Ectodermal cell (in vitro differentiated cells): Measurements from ENCODE around the gene SLC25A18.
A peak's percentile ranks its signal among the peaks of the same experiment; 100 is the strongest.

Experiments
- H3K27ac ChIP-seq: 2 replicates; pipeline ENCODE4 v1.7.0; 2013; ENCODE audit warnings: mild to moderate bottlenecking, low read depth, low read length; ENCODE audit not compliant: insufficient read depth, poor library complexity, severe bottlenecking
- H3K27me3 ChIP-seq: 2 replicates; pipeline ENCODE4 v1.7.0; 2013; ENCODE audit warnings: mild to moderate bottlenecking, low read length; ENCODE audit not compliant: insufficient read depth, control insufficient read depth, poor library complexity, severe bottlenecking
- H3K36me3 ChIP-seq: one replicate; pipeline ENCODE4 v1.7.0; 2013; ENCODE audit warnings: low read length; ENCODE audit not compliant: control insufficient read depth, insufficient read depth
- H3K4me1 ChIP-seq: one replicate; pipeline ENCODE4 v1.7.0; 2013; ENCODE audit warnings: low read length; ENCODE audit not compliant: control insufficient read depth, insufficient read depth
- H3K4me3 ChIP-seq: 2 replicates; pipeline ENCODE4 v1.7.0; 2013; ENCODE audit warnings: low read depth, low read length, control low read depth; ENCODE audit not compliant: insufficient read depth
- H3K9me3 ChIP-seq: 2 replicates; pipeline ENCODE4 v1.7.0; 2013; ENCODE audit warnings: mild to moderate bottlenecking, low read length, moderate library complexity; ENCODE audit not compliant: control insufficient read depth
- WGBS, 2 experiments: methylation state at CpG; one replicate each; pipeline ENCODE4 v1.1.7; 2013; ENCODE audit warnings: missing lambda C conversion rate in 2 of 2; 5-methylcytosine and 5-hydroxymethylcytosine counted together

The SLC25A18 gene

GRCh38 chr22:17581631-17582030, 18.3 kb downstream of the SLC25A18 start:
- Histone ChIP-seq H3K36me3 (no peaks in the 10 kb centered on the region), H3K9me3 (no peaks in the 10 kb centered on the region), H3K4me3 (no peak overlapping the region), H3K27ac (no peak overlapping the region), H3K4me1 (peaks cover 9% of the 10 kb centered on the region), H3K27me3 (no peaks in the 10 kb centered on the region)
- 94 to 95% methylated on average over 17 of the region's 17 CpGs for WGBS, 2 experiments

GRCh38 chr22:17583151-17583550, 19.9 kb downstream of the SLC25A18 start:
- Histone ChIP-seq H3K4me3 (no peak overlapping the region), H3K36me3 (no peaks in the 10 kb centered on the region), H3K27me3 (no peaks in the 10 kb centered on the region), H3K27ac (no peak overlapping the region), H3K9me3 (no peaks in the 10 kb centered on the region), H3K4me1 (peaks cover 9% of the 10 kb centered on the region)
- WGBS, 2 experiments: 90 to 92% methylated on average over 10 of the region's 10 CpGs

- Histone ChIP-seq H3K27me3 (no peaks in the 10 kb centered on the region), H3K9me3 (no peaks in the 10 kb centered on the region), H3K27ac (no peak overlapping the region), H3K4me3 (no peak overlapping the region), H3K36me3 (peaks cover 7% of the 10 kb centered on the region), H3K4me1 (no peaks in the 10 kb centered on the region)
- WGBS, 2 experiments: 92 to 93% methylated on average over 14 of the region's 14 CpGs
Measured at GRCh38 chr22:17586831-17587440, 23.6 kb downstream of the SLC25A18 start.

GRCh38 chr22:17587629-17588028, 24.3 kb downstream of the SLC25A18 start:
- Histone ChIP-seq H3K27ac (no peak overlapping the region), H3K27me3 (no peaks in the 10 kb centered on the region), H3K36me3 (peaks cover 13% of the 10 kb centered on the region), H3K9me3 (no peaks in the 10 kb centered on the region), H3K4me3 (no peak overlapping the region), H3K4me1 (no peaks in the 10 kb centered on the region)
- WGBS, 2 experiments: 76 to 81% methylated on average over 14 of the region's 14 CpGs

GRCh38 chr22:17588606-17589005, 25.3 kb downstream of the SLC25A18 start:
- peaks cover 23% of the 10 kb centered on the region for H3K36me3 ChIP-seq
- no peaks in the 10 kb centered on the region for H3K27me3 ChIP-seq
- WGBS, 2 experiments: 88 to 95% methylated on average over 11 of the region's 11 CpGs
- H3K9me3 ChIP-seq: no peaks in the 10 kb centered on the region
- no peaks in the 10 kb centered on the region for H3K4me1 ChIP-seq
- H3K4me3 ChIP-seq: no peak overlapping the region
- H3K27ac ChIP-seq: no peak overlapping the region

GRCh38 chr22:17589810-17590375, 26.6 kb downstream of the SLC25A18 start:
- WGBS, 2 experiments: 97 to 99% methylated on average over 10 of the region's 10 CpGs
- Histone ChIP-seq H3K36me3 (peaks cover 33% of the 10 kb centered on the region), H3K4me1 (no peaks in the 10 kb centered on the region), H3K4me3 (no peak overlapping the region), H3K27me3 (no peaks in the 10 kb centered on the region), H3K9me3 (no peaks in the 10 kb centered on the region), H3K27ac (peak overlapping the region; percentile 36)

GRCh38 chr22:17590586-17590985, 27.3 kb downstream of the SLC25A18 start:
- no peaks in the 10 kb centered on the region for H3K27me3 ChIP-seq
- no peak overlapping the region for H3K27ac ChIP-seq
- H3K36me3 ChIP-seq: peaks cover 39% of the 10 kb centered on the region
- 94 to 95% methylated on average over 5 of the region's 5 CpGs for WGBS, 2 experiments
- no peaks in the 10 kb centered on the region for H3K4me1 ChIP-seq
- H3K9me3 ChIP-seq: no peaks in the 10 kb centered on the region
- no peak overlapping the region for H3K4me3 ChIP-seq

GRCh38 chr22:17592201-17592600, 28.9 kb downstream of the SLC25A18 start:
- 96% methylated on average over 5 of the region's 5 CpGs for WGBS, 2 experiments
- no peaks in the 10 kb centered on the region for H3K9me3 ChIP-seq
- H3K4me3 ChIP-seq: no peak overlapping the region
- H3K27me3 ChIP-seq: no peaks in the 10 kb centered on the region
- H3K36me3 ChIP-seq: peaks cover 46% of the 10 kb centered on the region
- H3K27ac ChIP-seq: no peak overlapping the region
- no peaks in the 10 kb centered on the region for H3K4me1 ChIP-seq

- Histone ChIP-seq H3K4me1 (no peaks in the 10 kb centered on the region), H3K27me3 (no peaks in the 10 kb centered on the region), H3K36me3 (peaks cover 72% of the 10 kb centered on the region), H3K4me3 (no peak overlapping the region), H3K9me3 (no peaks in the 10 kb centered on the region), H3K27ac (no peak overlapping the region)
- WGBS, 2 experiments: 96 to 97% methylated on average over 6 of the region's 6 CpGs
Measured at GRCh38 chr22:17596226-17596625, 32.9 kb downstream of the SLC25A18 start.

- H3K27me3 ChIP-seq: no peaks in the 10 kb centered on the region
- 89 to 95% methylated on average over 2 of the region's 2 CpGs for whole genome bisulfite sequencing, 2 experiments
- H3K9me3 ChIP-seq: no peaks in the 10 kb centered on the region
- no peak overlapping the region for H3K4me3 ChIP-seq
- H3K27ac ChIP-seq: no peak overlapping the region
- H3K4me1 ChIP-seq: no peaks in the 10 kb centered on the region
- H3K36me3 ChIP-seq: peaks cover 66% of the 10 kb centered on the region
Measured at GRCh38 chr22:17597217-17597616, 33.9 kb downstream of the SLC25A18 start.
